GM12865 (cell line): ENCODE results near the gene ESF1.
A peak's percentile ranks its signal among the peaks of the same experiment; 100 is the strongest.

Experiments
- DNase-seq: peaks from one replicate; pipeline ENCODE4 v3.0.0; 2010; ENCODE audit warnings: low read depth
- H3K4me3 ChIP-seq: 2 replicates; pipeline ENCODE4 v1.5.1; 2011; ENCODE audit warnings: mild to moderate bottlenecking, low read depth, low read length, control low read depth
- CTCF ChIP-seq: IDR thresholded peaks from 2 replicates; pipeline ENCODE4 v1.5.1; 2011; ENCODE audit warnings: low read length, control low read depth, low read depth, inconsistent platforms; ENCODE audit not compliant: insufficient read depth; ENCODE audit errors: missing control alignments

Gene ESF1

GRCh38 chr20:13784893-13785715, at the start of gene ESF1, which contains the start of gene NDUFAF5:
TSS of gene ESF1 (minus strand) at chr20:13784919. CDS start at chr20:13783140, 1,779 bp downstream.
TSS of gene NDUFAF5 (plus strand) at chr20:13785028. CDS start at chr20:13785069, 41 bp downstream.
- peak; percentile 98 for DNase-seq
- H3K4me3 ChIP-seq = peak within 1 kb of the TSS; percentile 73
- no peak for TF ChIP-seq CTCF

- no peak overlapping the region for H3K4me3 ChIP-seq
- TF ChIP-seq CTCF = no peak
- DNase-seq = no peak
Measured at GRCh38 chr20:13831476-13831875, 46.8 kb upstream of the ESF1 start.

GRCh38 chr20:13825465-13825864, 40.7 kb upstream of the ESF1 start:
- TF ChIP-seq CTCF = no peak
- no peak overlapping the region for H3K4me3 ChIP-seq
- DNase-seq = no peak

- no peak for DNase-seq
- no peak for TF ChIP-seq CTCF
Measured at GRCh38 chr20:13824459-13824858, 39.7 kb upstream of the ESF1 start.

GRCh38 chr20:13822459-13822858, 37.7 kb upstream of the ESF1 start:
- TF ChIP-seq CTCF = no peak
- no peak overlapping the region for H3K4me3 ChIP-seq
- DNase-seq = no peak

More at GRCh38 chr20:13824459-13824858, 39.7 kb upstream of the ESF1 start:
- no peak overlapping the region for H3K4me3 ChIP-seq

- DNase-seq = no peak
- H3K4me3 ChIP-seq = no peak overlapping the region
- no peak for TF ChIP-seq CTCF
Measured at GRCh38 chr20:13821876-13822275, 37.2 kb upstream of the ESF1 start.
